HG03558 (cell line): ENCODE measurements around the gene PCNX1.
"Not testable (repeated sequence)": the region's sequence is repeated elsewhere in the genome, so short reads cannot be mapped to it uniquely, and the experiment has no call there.

ENCODE experiments used
- ATAC-seq: cut with Tn5 transposase; IDR thresholded peaks from one replicate; pipeline ENCODE4 v1.9.1; 2021; ENCODE audit warnings: moderate number of reproducible peaks; ENCODE audit not compliant: unreplicated experiment; ENCODE audit errors: extremely low read depth

PCNX1 gene

DNA sequence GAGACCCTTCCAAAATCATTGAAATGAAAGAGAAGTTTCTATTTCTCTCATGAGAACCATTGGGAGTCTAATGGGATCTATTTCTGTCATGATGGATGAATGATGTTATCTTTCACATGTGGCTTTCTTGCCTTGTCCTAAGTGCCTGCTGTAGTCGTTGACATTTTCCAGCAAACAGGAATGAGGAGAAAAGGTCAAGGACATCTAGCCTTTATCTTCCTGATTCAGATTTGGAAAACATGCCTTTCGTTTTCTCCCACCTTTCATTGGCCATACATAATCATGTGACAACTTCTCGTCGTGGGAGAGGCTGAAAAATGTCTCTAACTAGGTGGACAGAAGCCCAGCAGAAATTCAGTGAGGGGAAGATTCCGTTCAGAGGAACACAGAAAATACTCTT lies 94.5 kb downstream of the PCNX1 start:
- ATAC-seq, result no peak

DNA sequence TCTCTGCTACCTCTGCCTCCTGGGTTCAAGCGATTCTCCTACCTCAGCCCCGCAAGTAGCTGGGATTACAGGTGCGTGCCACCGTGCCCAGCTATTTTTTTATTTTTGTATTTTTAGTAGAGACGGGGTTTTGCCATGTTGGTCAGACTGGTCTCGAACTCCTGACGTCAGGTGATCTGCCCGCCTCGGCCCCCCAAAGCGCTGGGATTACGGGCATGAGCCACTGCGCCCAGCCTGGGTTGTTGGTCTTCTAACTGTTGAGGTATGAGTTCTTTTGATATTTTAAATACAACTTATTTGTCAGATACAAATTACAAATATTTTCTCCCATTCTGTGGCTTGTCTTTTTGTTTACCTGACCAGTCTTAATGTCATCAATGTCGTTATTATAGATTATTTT lies 95.9 kb downstream of the PCNX1 start:
- no peak for ATAC-seq

DNA sequence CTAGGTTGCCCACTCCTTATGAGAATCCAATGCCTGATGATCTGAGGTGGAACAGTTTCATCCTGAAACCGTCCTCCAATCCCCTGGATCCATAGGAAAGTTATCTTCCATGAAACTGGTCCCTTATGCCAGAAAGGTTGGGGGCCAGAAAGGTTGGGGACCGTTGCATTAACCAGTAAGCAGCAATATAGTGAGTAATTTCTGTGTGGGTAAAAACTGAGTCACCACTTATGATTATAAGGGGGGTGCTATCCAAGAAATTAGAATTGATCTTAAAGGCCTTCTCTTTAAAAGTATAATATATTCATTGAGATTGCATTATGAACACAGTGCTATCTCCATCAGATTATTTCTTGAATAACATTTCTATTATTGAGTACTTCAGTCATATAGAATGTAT lies 97.2 kb downstream of the PCNX1 start:
- ATAC-seq, result no peak

DNA sequence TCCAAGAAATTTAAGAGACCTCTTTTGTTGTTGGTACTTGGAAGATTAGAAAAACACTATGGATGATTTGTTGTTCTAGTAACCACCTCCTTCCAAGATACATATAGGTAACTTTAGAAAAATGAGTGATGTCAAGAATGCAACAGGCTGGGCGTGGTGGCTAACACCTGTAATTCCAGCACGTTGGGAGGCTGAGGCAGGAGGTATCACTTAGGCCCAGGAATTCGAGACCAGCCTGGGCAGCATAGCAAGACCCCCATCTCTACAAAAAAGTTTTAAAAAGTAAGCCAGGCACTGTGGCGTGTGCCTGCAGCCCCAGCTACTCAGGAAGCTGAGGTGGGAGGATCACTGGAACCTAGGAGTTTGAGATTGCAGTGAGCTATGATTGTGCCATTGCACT lies 97.8 kb downstream of the PCNX1 start:
- no peak for ATAC-seq

DNA sequence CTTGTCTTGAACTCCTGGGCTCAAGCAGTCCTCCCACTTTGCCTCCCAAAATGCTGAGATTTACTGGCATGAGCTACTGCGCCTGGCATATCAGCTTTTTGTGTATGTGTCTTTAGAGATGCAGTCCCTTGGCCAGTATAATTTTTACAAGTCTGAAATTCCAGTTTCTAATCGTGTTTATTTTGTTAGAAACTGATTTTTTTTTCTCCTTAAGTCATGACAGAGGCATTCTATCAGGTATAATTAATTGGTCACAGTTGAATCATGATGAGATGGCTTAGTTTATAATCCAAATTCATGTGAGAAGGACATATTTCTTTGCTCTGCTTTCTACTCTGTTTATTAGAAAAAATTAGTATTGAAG lies 98.9 kb downstream of the PCNX1 start:
- no peak for ATAC-seq

DNA sequence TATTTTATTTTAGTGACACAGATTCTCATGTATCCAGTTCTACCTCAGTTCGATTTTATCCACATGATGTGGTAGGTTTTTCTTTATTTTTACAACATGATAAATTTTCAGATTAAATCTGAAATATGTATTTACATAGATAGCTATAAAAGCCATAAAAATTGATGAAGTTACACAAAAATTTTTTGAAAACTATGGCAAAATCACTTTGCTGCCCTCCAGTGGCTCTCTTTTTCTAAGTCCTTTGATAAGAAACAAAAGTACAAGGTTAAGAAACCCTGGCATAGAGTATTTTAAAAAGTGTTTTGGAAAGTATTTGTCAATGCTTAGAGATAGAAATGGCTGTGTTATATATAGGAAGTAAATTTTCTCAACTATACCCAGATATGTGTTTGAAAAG lies 104.2 kb downstream of the PCNX1 start:
- ATAC-seq, result no peak

DNA sequence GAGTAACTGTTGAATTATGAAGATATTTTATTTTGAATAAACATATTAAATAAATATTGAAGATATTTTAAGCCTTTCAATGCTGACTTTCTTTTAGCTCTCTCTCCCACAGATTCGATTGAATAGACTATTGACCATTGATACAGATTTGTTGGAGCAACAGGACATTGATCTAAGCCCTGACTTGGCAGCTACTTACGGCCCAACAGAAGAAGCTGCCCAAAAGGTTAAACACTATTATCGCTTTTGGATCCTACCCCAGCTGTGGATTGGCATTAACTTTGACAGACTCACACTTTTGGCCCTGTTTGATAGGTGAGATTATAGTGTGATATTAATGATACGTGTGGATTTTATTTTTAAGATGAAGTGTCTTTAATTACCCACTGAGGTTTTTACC lies 105.6 kb downstream of the PCNX1 start:
- no peak for ATAC-seq

DNA sequence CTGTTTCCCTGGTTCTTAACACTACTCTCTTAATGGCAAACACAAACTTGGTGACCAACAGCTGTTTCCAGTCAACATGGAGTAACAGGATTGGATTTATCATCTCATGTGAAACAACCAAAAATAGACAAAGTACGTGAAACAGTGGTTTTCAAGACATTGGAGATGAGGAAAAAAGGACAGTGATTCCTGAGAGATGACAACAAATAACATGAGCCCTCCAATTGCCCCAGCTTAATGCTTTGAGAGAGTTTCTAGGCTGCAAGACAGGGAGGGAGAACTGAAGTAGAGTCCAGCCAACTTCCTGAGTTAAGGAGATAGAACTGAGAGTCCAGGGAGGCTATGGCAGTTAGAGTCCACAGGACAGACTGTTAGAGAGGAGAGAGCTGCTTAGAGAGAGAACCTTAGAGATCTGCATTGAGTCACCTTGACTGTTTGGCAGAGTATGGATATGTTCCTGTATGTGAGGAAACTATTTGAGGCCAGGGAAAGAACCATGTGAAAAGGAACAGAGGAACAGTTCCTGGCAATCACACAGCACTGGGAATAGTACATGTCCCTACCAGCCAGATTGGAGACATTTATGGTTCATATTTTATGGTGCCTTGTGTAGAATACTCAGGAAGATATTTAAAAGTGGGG lies 106.4 kb downstream of the PCNX1 start:
- no peak for ATAC-seq

DNA sequence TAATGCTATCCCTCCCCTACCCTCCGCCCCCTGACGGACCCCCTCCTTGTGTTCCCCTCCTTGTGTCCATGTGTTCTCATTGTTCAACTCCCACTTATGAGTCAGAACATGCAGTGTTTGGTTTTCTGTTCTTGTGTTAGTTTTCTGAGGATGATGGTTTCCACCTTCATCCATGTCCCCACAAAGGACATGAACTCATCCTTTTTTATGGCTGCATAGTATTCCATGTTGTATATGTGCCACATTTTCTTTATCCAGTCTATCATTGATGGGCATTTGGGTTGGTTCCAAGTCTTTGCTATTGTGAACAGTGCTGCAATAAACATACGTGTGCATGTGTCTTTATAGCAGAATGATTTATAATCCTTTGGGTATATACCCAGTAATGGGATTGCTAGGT lies 112.7 kb downstream of the PCNX1 start:
- ATAC-seq, result not testable (repeated sequence)

DNA sequence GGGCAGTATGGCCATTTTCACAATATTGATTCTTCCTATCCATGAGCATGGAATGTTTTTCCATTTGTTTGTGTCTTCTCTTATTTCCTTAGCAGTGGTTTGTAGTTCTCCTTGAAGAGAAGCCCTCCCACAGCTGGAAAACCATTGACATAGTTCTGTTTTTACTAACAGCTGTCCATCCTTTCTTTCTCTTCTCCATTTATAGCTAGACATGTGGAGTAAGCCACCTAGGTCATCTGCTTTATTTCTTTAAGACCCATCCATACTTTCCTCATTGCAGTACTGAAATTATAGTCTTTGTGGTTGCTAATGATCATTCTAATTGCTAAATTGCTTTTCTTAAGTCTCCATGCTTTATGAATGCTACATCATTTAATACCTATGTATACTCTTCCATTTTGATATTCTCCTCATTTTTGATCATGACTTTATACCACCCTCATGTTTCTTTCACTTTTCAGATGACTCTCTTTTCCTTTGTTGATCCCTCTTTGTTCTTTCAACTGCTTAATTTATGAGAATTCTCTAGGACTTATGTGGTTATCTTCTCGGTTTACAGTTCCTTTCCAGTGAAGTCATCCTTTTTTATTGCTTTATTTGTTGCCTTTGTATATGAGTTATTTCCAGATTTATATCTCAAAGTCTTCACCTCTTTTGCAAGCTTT lies 114.2 kb downstream of the PCNX1 start:
- ATAC-seq, result no peak

DNA sequence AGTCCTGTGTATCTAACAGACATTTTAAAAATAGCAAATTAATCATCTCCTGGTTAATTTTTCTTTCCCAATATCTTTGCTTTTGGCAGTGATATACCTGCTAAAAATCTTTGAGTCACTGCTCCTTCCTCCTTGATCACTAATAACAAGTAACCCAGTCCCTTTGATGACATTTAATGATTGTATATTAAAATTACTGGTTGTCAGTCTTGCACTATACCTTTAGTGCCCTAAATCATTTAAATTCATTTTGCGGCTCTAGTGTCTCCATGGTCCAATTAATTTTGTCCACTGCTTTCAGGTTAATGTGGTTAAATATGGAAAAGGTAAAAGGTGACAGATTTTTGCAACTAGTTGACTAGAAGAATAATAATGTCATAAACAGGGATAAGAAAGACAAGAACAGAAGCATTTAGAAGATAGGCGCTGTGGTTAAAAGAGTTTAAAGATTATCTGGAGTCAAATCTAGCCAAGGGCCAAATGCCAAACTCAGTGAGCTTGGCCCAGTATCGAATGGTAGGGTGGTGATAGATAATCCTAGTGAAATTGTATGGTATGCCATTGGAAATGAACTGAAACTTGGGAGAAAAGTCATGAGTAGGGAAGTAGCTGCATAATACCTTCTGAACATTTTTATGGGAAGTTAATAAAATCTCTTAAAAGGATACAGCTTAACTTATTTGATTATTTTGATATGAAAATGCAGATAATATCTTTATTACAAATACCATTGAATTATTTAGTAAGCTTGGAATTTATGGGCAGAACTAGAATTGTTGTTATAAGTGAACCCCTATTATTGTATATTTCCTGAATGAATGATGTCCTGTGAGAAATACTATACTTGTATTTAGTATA lies 115.0 kb downstream of the PCNX1 start:
- no peak for ATAC-seq

DNA sequence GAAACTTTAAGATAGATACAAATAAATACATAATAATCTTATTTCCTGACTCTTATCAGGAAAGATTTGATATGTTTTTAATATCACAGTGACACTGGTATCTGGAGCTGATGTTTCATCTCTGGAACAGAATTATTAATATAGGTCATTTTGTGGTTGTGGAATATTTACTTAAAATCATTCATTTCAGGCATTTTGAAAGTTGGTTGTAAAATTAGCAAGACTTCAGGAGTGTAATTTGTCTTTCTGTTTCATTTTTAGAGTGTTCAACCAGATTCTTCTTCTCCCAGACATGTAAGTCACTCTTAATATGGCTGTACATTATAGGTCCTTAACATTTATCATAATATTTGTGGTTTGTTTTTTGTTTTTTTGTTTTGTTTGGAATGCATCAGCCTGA lies 115.7 kb downstream of the PCNX1 start:
- ATAC-seq, result no peak

DNA sequence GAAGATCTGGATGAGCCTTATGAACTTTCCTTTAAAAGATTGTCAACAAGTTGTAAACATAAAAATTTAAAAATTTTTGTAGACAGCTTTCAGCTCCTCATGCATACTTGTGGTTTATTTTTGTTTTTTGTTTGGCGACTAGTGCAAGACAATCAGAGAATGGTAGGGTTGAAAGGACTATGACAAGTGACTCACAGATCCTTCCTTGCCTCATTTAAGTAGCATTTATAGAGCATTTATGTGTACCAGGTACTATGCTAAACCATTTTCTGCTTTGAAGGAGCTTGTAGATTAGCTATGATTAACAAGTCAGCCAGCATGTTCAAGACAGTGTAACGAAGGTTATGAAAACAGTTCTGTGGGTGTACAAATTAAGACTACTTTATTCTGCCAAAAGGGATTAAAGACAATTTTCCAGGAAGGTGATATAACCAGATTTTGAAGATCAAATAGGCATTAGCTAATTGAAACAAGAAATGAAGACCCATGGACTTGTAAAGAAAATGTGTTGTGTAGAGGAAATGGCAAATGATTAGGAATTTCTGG lies 122.0 kb downstream of the PCNX1 start:
- no peak for ATAC-seq

DNA sequence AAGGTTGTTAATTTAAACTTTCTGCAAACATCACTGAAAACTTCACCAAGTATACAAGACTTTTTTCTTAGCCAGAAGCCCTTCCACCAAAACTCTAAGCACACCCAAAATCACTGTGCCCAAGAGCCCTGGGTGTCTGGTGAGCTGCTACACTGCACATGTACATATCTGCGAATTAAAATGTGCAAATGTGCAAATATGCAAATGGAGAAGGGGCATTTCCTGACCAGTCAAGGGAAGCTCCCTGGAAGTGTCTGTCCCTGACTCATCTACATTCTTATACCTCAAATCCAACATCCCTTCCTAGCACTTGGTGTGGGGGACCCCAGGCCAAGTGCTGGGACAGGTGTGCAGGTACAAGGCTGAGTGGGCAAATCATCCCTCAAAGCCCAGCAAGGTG lies 123.7 kb downstream of the PCNX1 start:
- no peak for ATAC-seq

DNA sequence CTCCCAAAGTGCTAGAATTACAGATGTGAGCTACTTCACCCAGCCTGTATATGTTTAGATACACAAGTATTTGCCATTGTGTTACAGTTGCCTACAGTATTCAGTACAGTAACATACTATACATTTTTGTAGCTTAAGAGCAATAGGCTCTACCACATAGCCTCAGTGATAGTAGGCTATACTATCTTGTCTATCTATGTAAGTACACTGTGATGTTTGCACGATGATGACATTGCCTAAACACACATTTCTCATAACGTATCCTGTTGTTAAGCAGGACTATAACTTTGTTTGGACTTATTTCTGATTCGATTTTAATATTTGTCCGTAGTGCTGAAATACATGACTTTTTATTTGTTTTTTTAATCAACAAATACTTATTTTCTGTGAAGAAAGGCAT lies 129.2 kb downstream of the PCNX1 start:
- no peak for ATAC-seq

DNA sequence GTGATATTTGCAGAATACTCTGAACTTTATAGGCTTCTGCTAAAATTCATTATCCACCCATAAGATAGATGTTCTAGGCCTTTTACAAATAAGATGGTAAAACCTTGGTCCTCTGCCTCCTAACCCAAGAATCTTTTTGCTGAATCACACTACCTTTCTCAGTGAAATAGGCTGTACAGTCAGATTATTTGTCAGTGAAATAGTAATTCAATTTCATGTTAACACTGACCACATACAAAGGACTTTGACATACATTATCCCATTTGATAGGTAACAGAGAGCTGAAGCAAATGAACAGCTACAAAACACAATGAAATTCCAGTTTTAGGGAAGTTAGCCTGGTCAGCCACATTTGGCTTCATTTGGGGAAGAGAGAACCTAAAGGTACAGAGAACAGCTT lies 141.1 kb downstream of the PCNX1 start:
- ATAC-seq, result no peak

DNA sequence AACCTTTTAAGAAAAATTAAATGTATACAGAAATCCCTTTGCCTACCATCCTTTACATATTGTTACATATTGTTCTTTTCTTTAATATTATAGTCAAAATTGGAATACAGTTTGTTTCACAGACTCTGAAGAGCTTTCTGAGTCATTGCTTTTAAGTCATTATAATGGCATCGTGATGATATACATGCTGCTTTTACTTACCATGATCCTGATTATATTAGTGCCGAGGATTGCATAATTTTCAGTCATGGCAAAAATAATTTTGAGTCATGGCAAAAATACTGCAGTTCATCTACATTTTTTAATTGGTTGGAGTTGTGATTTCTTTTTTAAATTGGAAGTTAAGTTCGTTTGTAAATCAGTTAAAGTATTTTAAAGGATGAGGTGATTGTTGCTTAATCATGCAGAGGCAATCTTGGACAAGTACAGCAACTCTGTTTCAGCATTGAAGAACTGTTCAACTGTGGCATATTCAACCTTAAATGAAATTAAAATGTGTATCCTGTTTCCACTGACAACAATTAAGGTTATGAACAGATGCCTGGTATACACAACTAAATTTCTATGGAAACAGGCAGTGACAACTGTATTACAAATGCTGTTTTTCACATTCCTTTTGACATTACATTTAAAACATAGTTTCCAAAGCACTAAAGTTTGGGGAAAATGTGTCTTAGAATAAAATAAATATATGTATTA lies 142.3 kb downstream of the PCNX1 start:
- ATAC-seq, result no peak

DNA sequence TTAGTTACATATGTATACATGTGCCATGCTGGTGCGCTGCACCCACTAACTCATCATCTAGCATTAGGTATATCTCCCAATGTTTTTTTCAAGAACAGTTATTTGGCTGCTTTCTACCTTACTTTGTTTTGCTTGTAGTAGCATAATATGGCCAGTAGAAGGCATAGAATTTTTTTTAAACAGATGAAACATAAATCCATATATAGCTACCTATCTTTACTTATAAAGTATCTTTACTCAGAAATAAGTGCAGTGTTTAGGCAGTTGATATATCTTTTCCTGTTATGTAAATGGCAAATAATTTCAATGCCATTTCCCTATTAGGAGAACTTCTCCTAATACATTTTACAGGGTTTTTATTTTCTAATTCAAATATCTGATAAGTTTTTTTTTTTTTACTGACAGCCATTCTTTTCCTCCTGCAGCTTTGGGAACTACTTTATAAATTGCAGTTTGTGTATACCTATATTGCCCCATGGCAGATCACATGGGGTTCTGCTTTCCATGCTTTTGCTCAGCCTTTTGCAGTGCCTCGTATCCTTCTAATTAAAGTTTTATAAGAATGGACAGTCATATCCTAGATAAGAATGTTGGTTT lies 143.1 kb downstream of the PCNX1 start:
- no peak for ATAC-seq

DNA sequence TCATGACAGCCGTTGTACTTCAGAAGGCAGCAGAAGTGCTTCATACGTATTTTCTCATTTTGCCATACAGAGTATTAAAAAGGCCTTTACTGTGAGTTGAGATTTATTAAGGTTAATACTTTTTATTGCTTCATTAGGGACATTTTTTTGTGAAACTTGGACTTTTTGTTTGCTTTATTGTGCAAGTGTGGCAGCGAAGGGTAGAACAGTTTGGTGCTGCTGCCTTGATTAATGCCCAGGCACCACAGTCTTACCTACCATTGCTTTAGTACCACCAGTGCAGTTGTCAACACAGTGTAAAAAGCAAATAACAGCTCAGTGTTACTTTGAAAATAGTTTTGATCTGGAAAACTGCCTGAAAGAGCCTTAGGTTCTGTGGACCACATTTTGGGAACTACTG lies 147.4 kb downstream of the PCNX1 start:
- ATAC-seq, result no peak

DNA sequence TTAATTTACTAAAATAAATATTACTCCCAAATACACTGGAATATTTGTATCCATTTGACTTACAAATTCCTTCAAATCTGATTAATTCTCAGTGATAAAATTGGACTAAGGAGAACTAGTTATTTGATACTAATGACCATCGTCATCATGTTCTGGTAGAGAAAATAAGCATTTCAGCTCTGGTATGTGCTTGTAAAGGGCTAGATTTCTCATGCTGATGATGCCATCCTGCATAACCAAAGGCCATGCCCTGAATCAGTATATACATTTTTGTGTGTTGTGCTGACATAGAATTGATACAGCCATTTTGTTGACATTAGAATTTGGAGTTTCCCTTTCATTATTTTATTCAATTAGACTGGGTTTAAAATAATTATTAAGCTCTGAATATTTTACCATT lies 148.9 kb downstream of the PCNX1 start:
- no peak for ATAC-seq
